ENCODE measurements around the gene POLR1B.
A peak's percentile ranks its signal among the peaks of the same experiment; 100 is the strongest.
"Not testable (repeated sequence)": the region's sequence is repeated elsewhere in the genome, so short reads cannot be mapped to it uniquely, and the experiment has no call there.

POLR1B gene

DNA sequence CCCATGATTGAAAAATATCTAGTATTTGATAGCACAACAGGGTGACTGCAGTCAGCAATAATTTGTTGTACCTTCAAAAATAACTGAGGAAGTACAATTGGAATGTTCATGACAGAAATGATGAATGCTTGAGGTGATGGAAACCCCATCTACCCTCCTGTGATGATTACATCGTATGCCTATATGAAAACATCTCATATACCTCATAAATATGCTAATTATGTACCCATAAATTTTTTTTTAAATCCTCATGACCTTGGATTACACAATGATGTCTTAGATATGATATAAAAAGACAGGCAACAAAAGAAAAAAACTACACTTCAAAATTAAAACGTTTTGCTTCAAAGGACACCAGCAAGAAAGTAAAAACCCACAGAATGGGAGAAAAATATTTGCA, 1.4 kb upstream of the POLR1B start:
- DNase-seq (ENCODE audit: low read depth in 2 of 2): no peak

DNA sequence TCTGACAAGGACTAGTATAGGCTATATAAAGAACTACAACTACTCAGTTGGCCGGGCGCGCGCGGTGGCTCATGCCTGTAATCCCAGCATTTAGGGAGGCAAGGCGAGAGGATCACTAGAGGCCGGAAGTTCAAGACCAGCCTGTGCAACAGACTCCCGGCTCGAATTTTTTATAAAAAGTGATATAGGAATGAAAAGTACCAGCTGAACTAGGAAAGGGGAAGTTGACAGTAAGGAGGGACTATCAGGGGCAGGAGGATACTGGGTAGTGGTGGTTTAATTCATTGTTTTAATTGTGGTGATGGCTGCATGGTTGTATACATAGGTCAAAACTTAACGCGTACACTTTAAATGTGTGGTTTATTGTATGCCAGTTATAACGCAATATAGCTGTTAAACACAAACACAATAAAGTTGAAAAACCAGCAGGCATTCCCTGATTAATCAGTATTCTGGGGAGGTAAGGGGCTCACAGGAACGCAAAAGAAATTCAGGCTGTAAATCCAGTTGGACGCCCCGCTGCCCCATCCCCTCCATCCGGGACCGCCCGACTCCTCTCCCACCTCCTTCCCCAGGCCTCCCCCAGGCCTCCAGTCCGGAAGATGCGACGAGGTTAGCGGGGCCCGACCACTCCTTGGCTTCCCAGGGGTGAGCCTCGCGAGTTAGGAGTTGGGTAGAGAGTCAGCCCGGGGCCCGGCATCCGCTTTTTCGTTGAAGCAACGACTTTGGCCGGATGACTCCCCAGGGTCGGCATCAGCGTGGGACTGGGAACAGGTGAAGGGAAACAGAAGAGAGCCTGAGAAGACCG, 746 bp upstream of the POLR1B start:
- peak; percentile 54 to 57 for DNase-seq (ENCODE audit: low read depth in 2 of 2)

DNA sequence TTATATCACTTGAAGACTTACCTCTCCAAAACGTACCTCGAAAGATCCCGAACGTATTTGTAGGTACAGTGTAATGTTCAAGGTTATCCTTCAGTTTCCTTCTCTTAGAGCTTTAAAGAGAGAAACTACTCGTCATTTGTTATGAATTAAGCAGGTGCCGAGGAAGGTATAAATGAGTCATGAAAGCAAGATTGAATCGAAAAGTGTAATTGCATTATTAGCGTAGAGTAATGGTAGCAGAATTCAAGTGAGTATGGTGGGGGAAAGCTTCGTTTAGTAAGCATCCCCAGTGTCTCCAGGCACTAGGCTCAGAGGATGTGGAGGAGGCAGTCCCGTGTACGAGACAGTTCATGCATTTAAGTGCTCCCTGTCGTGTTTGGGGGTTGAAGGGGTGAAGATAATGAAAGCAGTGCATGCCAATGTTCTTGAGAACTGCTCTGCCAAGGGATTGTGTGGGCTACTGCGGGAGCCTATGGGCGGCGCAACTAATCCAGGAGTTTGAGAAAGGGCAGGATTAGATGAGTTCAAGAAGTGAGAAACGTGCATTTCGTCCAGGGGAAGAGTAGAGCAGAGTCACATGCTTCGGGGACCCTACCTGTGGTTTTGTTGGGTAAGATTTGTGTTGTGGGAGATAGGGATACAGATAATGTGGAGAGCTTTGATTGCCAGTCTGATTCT, 858 bp downstream of the POLR1B start:
- no peak for DNase-seq (ENCODE audit: low read depth in 2 of 2)

DNA sequence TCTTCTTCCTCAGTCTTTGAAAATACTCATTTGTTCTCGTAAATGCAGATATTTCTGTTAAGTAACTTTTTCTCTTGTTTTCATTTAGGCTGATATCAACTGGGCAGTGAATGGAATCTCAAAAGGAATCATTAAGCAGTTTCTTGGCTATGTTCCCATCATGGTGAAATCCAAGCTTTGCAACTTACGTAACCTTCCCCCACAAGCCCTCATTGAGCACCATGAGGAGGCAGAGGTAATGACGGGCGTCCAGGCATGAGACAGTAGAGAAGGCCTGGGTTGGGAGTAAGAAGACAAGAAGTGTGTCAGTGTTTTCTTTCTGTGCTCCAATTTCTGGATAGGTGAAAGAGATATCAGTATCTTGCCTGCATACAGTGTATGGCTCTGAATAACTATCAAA, 5.1 kb downstream of the POLR1B start:
- DNase-seq (ENCODE audit: low read depth in 2 of 2): no peak

DNA sequence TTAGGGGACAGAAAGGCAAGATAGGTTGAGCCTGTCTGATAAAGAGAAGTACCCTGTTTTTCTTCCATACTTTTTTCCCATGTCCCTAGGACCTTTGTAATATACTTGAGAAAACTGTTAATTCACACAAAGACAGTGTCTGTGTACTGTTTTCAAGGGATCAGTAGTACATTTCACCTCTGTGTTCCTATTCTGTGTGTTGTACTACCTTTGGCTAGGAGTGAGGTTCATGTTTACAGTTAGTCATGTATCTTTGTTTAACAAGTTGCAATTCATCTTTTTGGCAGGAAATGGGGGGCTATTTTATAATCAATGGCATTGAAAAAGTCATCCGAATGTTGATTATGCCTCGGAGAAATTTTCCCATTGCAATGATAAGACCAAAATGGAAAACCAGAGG, 6.7 kb downstream of the POLR1B start:
- no peak for DNase-seq (ENCODE audit: low read depth in 2 of 2)

DNA sequence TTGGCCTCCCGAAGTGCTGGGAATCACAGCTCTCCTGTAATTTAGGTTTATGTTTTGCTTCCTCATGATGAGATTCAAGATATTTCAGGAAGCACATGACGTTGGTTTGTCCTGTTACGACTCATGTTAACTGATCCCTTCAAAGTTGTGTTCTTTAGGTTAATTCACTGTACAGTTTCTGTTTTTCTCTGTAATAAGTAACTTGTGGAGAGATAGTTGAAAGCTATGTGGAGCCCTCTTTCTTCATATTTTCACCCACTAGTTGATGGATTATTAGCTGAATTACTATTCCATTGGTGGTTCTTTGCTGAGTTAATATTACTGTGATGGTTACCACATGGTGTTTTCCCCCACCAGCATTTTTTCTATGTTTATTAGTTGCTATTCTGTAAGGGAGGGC, 23.8 kb downstream of the POLR1B start:
- no peak for DNase-seq (ENCODE audit: low read depth in 2 of 2)

DNA sequence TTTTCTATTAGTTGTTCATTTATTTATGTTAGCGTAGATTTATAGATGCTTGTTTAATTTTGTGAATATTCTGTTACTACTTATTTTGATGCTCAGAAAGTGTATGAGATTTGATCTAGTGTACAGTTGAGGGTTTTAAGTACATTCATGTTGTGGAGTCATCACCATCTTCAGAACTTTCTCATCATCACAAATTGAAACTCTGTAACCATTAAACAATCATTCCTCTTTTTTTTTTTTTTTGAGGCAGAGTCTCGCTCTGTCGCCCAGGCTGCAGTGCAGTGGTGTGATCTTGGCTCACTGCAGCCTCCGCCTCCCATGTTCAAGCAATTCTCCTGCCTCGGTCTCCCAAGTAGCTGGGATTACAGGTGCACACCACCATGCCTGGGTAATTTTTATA, 24.2 kb downstream of the POLR1B start:
- DNase-seq (ENCODE audit: low read depth in 2 of 2): not testable (repeated sequence)

DNA sequence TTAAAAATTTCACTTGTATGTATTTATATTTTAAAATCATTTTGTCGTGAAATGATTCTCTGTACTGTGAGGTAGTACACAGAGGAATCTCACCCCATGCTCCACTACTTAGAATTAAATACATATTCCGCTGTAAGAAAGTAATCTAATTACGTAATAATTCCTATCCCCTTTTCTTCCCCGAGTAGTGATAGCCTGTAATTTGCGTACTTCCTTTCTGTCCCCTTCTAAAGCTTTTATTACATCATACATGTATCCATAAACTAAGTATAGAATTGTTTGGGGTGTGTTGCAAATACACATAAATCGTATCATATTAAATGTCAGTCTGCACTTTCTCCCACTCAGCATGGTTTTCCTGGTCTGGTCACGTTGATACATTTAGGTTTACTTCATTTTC, 29.7 kb downstream of the POLR1B start:
- no peak for DNase-seq (ENCODE audit: low read depth in 2 of 2)

DNA sequence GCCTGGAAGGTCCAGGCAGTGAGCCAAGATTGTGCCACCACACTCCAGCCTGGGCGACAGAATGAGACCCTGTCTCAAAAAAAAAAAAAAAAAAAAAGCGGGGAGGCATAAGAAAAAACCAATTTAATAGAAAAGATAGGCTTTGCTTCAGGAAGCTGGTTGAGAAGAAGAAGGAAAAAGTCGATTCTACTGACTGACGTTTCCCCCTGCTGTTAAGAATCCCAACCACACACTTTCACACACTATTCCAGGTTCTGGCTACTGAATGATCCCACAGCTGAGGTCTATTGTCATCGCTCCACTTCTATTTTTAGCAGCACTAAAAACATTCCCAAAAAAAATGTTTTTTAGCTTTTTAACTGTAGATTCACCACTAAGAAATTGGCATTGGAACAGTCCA, 35.5 kb downstream of the POLR1B start:
- no peak for DNase-seq (ENCODE audit: low read depth in 2 of 2)

DNA sequence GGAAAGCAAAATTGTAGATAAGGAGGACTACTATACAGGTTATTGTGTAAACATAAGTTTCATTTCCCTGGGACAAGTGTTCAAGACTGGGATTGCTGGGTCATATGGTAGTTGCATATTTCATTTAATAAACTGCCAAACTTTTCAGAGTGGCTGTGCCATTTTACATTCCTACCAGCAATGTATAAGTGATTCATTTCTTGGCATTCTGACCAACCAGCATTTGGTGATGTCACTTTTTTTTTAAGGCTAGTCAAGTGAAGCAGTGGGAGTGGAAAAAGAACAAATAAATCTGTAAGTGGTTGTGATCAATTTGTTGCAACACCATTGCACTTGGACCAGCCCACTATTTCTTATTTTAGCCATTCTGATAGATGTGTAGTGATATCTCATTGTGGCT, 37.0 kb downstream of the POLR1B start:
- DNase-seq (ENCODE audit: low read depth in 2 of 2): no peak

DNA sequence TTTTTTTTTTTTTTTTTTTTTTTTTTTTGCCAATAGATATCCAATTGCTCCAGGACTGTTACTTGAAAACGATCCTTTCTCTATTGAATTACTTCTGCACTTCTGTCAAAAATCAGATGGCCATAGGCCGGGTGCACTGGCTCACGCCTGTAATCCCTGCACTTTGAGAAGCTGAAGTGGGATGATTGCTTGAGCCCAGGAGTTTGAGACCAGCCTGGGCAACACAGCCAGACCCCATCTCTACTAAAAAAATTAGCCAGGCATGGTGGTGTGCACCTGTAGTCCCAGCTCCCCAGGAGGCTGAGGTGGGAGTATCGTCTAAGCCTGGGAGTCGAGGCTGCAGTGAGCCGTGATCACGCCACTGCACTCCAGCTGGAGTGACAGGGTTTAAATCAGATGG, 37.8 kb downstream of the POLR1B start:
- DNase-seq (ENCODE audit: low read depth in 2 of 2): no peak

DNA sequence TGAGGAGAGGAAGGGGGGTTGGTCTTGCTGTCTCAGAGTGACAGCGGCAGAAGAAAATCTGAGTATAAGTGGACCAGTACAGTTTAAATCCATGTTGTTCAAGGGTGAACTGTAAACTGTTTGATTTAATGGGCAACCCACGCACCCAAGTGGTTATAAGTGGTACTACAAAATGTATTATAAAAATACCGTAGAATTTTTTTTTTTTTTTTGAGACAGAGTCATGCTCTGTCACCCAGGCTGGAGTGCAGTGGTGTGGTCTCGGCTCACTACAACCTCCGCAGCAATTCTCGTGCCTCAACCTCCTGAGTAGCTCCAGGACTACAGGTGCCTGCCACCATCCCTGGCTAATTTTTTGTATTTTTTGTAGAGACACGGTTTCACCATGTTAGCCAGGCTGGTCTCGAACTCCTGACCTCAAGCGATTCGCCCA, 40.1 kb downstream of the POLR1B start:
- DNase-seq (ENCODE audit: low read depth in 2 of 2): peak; percentile 0 to 20

DNA sequence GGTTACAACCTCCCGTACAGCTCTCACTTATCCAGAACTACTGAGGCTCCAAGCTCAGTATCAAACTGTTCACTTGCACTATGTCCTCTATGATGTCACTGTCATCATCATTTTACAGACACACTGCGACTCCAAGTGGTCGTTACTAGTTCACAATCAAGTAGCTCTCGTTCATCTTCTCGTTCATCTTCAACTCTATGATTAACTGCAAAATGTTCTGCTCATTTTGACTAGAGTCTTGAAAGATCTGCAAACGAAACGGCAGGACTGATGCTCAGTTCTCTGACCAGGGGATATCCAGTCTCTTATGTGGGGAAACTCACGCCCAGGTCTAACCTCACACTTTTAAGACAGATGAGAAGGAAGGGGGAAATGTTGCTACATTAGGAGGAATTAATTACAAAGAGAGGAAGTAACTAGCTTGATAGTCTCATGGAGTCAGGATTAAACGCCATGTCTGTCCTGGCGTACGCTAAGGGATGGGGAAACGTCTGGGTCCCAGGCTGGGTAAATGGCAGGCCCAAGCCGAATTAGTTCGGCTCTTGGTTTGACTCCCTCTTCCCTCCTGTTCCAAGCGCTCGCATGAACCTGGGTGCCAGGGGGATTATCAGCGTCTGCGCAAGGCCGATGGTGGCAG, 41.4 kb downstream of the POLR1B start:
- DNase-seq (ENCODE audit: low read depth in 2 of 2): no peak

DNA sequence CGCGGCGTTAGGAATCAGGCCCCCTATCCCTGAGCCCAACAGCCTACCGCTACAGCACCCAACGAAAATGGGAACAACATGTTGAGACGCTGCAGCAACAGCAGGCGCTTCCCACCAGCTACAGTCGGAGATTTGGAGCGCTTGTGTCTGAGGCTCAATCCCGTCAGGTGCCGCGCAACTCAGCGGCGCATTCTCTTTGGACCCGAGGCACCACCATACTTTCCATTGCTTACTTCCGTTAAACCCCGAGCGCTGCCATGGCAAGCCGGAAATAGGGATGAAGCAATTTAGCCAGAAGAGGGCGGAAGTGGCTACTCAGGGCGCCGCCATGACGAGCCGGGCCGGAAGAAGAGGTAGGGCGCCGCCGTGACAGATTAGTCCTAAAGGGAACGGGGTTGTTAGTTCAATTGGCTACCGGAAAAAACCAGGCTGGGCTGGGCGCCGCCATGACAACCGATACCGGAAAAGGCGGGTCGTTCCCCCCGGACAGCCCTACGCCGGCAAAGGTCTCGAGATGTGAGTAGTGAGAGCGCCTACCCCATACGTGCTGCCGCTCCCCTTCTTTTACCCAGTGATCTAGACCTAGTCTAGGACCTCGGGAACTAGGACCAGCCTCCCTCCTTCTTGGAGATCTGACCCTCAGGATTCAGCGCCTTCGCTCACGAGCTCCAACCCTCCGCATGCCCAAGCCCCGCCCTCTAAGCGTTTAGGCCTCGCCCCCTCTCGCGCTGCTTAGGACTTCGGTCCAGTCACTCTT, 42.0 kb downstream of the POLR1B start, which contains the start of gene CHCHD5:
TSS of gene CHCHD5 (plus strand) at position 476 of the 757 bp plus-strand sequence. CDS start at position 515, 39 bp downstream.
- peak; percentile 87 to 89 for DNase-seq (ENCODE audit: low read depth in 2 of 2)

DNA sequence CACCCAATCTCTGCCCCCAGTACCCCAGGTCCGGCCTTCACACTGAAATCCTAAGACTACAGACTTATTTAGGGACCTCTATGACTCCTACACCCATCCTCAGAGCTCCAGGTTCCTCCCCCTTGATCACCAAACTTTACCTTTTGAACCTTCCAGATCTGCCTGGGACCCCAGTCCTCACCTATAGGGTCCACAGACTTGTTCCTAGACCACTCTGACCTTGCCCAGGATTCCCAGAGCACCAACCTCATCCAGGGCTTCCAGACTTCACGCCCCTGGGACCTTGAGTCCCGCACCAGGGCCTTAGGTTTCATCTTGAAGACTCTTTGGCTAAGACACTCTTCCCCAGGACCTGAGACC, 42.6 kb downstream of the POLR1B start:
- no peak for DNase-seq (ENCODE audit: low read depth in 2 of 2)

DNA sequence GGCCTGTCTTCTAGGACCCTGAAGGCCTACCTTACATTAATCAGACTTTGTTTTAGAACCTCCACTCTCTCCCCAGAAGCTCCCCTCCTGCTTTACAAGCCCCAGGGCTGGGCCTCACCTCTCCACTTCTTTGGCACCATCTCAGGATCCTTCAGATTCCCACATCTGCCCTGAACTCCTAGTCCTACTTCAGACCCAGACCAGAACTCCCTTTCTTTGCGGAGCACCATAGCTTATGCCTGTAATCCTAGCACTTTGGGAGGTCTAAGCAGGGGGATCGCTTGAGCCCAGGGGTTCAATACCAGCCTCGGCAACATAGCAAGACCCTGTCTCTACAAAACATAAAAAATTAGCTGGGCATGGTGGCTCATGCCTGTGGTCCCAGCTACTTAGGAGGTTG, 43.1 kb downstream of the POLR1B start:
- DNase-seq (ENCODE audit: low read depth in 2 of 2): no peak

DNA sequence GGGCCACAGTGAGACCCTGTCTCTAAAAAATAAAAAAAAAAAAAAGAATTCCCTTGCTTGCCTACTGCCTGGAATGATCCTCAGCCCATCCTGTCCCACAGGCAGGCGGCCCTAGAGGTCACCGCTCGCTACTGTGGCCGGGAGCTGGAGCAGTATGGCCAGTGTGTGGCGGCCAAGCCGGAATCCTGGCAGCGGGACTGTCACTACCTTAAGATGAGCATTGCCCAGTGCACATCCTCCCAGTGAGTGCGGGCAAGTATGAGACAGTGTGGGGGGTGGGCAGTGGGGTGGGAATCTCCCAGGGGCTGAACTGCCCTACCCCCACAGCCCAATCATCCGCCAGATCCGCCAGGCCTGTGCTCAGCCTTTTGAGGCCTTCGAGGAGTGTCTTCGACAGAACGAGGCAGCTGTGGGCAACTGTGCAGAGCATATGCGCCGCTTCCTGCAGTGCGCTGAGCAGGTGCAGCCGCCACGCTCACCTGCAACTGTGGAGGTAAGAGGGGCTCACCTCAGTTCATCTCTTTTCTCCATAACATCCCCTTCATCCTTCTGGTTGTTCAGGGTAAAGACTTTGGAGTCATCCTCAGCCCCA, 43.7 kb downstream of the POLR1B start:
- no peak for DNase-seq (ENCODE audit: low read depth in 2 of 2)

DNA sequence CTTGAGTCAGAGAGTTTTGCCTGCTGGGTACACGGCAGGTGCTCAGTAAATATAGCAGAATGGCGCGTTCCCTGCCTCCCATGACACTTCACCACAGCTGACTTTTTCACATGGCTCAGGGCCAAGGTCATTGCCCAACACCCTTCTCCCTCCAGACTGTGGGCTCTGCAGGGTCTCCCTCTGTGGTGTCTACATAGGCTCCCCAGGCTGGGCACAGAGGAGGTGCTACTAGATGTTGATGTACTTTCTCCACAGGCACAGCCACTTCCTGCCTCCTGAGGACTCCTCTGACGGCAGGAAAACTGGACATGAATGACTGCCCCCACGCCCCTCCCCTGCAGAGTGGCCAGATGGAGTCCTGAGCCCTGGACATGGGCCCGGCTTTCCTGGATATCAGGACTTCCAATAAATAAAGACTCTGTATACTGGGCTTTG, 46.4 kb downstream of the POLR1B start:
- no peak for DNase-seq (ENCODE audit: low read depth in 2 of 2)

DNA sequence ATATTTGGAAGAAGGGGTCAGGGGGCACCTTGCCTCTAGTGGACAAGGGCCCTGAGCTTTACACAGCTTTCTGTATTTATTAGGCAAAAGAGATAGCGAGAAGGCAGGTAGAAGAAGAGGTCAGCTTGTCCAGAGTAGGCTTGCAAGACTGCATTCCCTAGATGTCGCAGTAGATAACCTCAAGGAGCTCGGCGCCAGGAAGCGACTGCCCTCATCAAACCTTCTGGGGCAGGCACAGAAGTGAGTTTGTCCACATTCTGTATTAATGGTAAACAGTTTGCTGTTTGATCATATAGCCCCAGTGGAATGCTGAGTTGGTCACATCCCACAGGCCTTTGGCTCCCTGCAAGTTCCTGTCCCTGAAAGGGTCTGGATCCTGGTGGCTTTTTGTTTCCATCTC, 49.1 kb downstream of the POLR1B start:
- DNase-seq (ENCODE audit: low read depth in 2 of 2): no peak

DNA sequence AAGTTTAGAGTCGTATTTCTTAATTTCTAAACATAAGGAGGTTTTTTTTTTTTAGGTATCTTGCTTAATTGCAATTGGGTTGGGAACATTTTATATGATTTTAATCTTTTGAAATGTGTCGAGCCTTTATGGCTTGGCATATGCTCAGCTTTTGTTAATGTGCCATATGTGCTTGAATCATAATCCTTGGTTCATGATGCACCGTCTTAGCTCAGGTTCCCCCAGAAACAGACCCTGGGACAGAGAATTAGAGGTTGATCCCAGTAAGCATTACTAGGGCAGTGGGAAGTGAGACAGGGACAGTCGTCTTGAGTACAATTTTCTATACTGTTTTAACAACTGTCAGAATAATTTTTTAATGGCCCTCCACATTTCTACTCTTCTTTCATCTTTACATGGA, 51.5 kb downstream of the POLR1B start:
- no peak for DNase-seq (ENCODE audit: low read depth in 2 of 2)

DNA sequence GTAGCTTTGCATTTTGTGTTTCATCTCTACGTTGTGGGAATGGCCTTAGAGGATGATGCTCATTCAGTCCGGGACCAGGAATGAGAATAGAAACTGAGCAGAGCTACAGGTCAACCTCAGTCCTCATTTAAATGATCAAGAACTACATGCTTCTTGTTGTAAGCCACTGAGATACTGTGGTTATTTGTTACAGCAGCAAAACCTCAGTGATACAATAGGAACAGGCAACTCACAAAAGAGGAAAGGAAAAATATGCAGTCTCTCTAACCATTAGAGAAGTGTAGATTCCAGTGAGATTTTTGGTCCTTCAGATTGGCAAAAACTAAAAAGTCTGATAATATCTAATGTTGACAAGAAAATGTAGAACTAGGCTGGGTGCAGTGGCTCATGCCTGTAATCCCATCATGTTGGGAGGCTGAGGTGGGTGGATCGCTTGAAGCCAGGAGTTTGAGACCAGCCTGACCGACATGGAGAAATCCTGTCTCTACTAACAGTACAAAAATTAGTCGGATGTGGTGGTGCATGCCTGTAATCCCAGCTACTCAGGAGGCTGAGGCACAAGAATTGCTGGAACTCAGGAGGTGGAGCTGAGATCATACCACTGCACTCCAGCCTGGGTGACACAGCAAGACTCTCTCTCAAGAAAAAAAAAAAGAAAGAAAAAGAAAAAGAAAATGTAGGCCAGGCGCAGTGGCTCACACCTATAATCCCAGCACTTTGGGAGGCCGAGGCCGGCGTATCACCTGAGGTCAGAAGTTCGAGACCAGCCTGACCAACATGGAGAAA, 55.5 kb downstream of the POLR1B start:
- no peak for DNase-seq (ENCODE audit: low read depth in 2 of 2)

All from stimulated activated CD8-positive, alpha-beta memory T cell treated with anti-CD3 and anti-CD28 coated beads, Interleukin-7, amount 100 ng/mL, for 4 hours (primary cell).